DND-41 (cell line): Measurements from ENCODE around the gene PAPPA.

Experiments
- ATAC-seq: fragments of 200-7000 bp; cut with Tn5 transposase; 3 replicates; pipeline ENCODE4 v1.9.1; 2021; ENCODE audit warnings: low read depth; ENCODE audit not compliant: insufficient read depth
- DNase-seq: peaks from one replicate; pipeline ENCODE4 v3.0.0-alpha.2; 2020
- H2AFZ ChIP-seq: 2 replicates; pipeline ENCODE4 v1.6.0; 2012; ENCODE audit warnings: low read depth, low read length
- H3K27ac ChIP-seq: 2 replicates; pipeline ENCODE4 v1.5.1; 2012; ENCODE audit warnings: low read length, inconsistent platforms
- H3K27me3 ChIP-seq: fragments of 200-600 bp; sonication (generic); 2 replicates; pipeline ENCODE4 v1.6.0; 2012; ENCODE audit warnings: low read length, mild to moderate bottlenecking, inconsistent platforms; ENCODE audit not compliant: insufficient read depth, poor library complexity
- H3K36me3 ChIP-seq: 2 replicates; pipeline ENCODE4 v1.5.1; 2012; ENCODE audit warnings: low read length, inconsistent platforms; ENCODE audit not compliant: insufficient read depth
- H3K4me1 ChIP-seq: 2 replicates; pipeline ENCODE4 v1.5.1; 2012; ENCODE audit warnings: mild to moderate bottlenecking, low read length; ENCODE audit not compliant: insufficient read depth
- H3K4me2 ChIP-seq: 2 replicates; pipeline ENCODE4 v1.6.0; 2012; ENCODE audit warnings: mild to moderate bottlenecking, moderate library complexity, low read length, inconsistent platforms; ENCODE audit not compliant: insufficient read depth
- H3K4me3 ChIP-seq, 2 experiments: fragments of 200-600 bp in 1 of 2; shearing (Covaris generic) in 1 of 2; 2 replicates each; pipeline ENCODE4 v1.5.1; 2012 to 2016; ENCODE audit warnings: inconsistent platforms in 2 of 2, low read length in 2 of 2, mild to moderate bottlenecking in 2 of 2, low read depth in 1 of 2, moderate library complexity in 1 of 2
- H3K79me2 ChIP-seq: 2 replicates; pipeline ENCODE4 v1.6.0; 2012; ENCODE audit warnings: low read length, inconsistent platforms; ENCODE audit not compliant: insufficient read depth
- H3K9ac ChIP-seq: 2 replicates; pipeline ENCODE4 v1.6.0; 2012; ENCODE audit warnings: low read depth, mild to moderate bottlenecking, inconsistent platforms, low read length, moderate library complexity
- H3K9me3 ChIP-seq: 2 replicates; pipeline ENCODE4 v1.5.1; 2012; ENCODE audit warnings: low read length, moderate library complexity, mild to moderate bottlenecking, inconsistent platforms; ENCODE audit not compliant: insufficient read depth, severe bottlenecking
- H4K20me1 ChIP-seq: 2 replicates; pipeline ENCODE4 v1.6.0; 2012; ENCODE audit warnings: low read length; ENCODE audit not compliant: insufficient read depth
- EZH2 ChIP-seq: IDR thresholded peaks from 3 replicates; pipeline ENCODE4 v1.6.1; 2012; ENCODE audit warnings: borderline replicate concordance, low read depth, mild to moderate bottlenecking, moderate library complexity, low read length, inconsistent platforms; ENCODE audit not compliant: severe bottlenecking
- TF ChIP-seq, protein P1 (sequence below): IDR thresholded peaks from 2 replicates; pipeline ENCODE4 v1.5.1; 2012; ENCODE audit warnings: borderline replicate concordance, low read length, moderate library complexity, mild to moderate bottlenecking; ENCODE audit not compliant: poor library complexity, severe bottlenecking; ENCODE audit errors: extremely low read depth

Gene PAPPA

DNA sequence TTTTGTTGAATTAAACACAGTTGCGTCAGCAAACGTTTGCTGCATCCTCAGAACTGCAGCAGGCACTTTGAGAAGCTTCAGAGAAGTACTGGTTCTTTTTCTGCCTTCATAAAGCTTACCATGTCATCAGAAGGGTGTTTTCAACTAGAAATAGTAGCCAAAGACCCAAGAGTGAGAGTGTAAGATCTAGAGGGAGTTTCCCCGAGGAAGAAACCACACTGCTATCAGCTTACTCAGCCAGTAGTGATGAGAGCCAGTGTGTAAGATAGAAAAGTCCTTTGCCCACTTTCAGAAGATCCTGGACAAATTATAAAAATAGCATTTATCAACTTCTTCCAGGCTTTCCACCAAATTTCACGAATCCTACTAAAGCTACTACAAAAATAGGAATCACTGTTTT, 154.5 kb downstream of the PAPPA start:
- Histone ChIP-seq H3K9ac (no peak overlapping the region), H4K20me1 (no peaks in the 10 kb centered on the region; the same call in 1 of the 2 replicates), H3K4me2 (no peak overlapping the region), H3K36me3 (no peaks in the 10 kb centered on the region), H3K79me2 (no peaks in the 10 kb centered on the region), H3K27me3 (no peaks in the 10 kb centered on the region), H3K4me3 (no peak overlapping the region), H3K4me1 (no peaks in the 10 kb centered on the region), H3K9me3 (no peaks in the 10 kb centered on the region), H3K27ac (no peak overlapping the region), H2AFZ (no peak overlapping the region)
- TF ChIP-seq EZH2: no peak
- TF ChIP-seq, protein P1, sequence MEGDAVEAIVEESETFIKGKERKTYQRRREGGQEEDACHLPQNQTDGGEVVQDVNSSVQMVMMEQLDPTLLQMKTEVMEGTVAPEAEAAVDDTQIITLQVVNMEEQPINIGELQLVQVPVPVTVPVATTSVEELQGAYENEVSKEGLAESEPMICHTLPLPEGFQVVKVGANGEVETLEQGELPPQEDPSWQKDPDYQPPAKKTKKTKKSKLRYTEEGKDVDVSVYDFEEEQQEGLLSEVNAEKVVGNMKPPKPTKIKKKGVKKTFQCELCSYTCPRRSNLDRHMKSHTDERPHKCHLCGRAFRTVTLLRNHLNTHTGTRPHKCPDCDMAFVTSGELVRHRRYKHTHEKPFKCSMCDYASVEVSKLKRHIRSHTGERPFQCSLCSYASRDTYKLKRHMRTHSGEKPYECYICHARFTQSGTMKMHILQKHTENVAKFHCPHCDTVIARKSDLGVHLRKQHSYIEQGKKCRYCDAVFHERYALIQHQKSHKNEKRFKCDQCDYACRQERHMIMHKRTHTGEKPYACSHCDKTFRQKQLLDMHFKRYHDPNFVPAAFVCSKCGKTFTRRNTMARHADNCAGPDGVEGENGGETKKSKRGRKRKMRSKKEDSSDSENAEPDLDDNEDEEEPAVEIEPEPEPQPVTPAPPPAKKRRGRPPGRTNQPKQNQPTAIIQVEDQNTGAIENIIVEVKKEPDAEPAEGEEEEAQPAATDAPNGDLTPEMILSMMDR: no peak
- DNase-seq: no peak
- ATAC-seq: no peak

DNA sequence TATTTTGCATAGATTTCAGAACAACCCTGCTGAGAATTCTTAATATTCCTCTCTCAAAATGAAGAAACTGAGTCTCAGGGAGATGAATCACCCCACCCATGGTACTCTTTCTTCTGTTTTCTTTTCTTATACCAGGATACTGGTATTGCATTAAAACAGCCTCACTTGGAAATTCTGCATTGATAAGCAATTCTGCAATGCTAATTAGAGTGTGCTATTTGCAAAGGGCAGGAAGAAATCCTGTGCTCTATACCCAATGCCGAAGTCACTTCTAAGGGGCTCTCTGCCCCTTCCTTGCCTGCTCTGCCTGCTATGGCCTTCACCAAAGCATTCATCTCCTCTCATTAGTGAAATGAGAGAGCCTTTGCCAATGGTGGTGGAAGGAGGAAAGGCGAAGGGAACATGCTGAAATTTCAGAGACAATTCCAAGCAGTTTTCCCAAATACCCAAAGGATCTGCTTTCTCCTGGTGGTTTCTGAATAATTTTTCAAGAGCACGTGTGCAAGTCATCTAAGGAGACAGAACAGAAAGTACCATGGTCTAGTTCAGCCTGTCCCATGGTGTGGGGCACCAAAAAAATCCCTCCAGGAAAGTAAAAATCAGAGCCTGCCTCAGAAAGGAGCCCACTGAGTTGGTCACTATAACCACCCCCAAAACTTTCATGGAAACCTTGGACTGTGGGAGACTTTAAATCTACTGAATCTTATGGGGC, 156.5 kb downstream of the PAPPA start:
- Histone ChIP-seq H2AFZ (no peak overlapping the region), H3K27ac (no peak overlapping the region), H3K4me1 (no peaks in the 10 kb centered on the region), H4K20me1 (no peaks in the 10 kb centered on the region; the same call in 1 of the 2 replicates), H3K27me3 (no peaks in the 10 kb centered on the region), H3K4me3 (no peak overlapping the region), H3K4me2 (no peak overlapping the region), H3K36me3 (no peaks in the 10 kb centered on the region), H3K9ac (no peak overlapping the region), H3K79me2 (no peaks in the 10 kb centered on the region), H3K9me3 (no peaks in the 10 kb centered on the region)
- DNase-seq: no peak
- no peak for ATAC-seq
- TF ChIP-seq, protein P1: no peak
- TF ChIP-seq EZH2: no peak

DNA sequence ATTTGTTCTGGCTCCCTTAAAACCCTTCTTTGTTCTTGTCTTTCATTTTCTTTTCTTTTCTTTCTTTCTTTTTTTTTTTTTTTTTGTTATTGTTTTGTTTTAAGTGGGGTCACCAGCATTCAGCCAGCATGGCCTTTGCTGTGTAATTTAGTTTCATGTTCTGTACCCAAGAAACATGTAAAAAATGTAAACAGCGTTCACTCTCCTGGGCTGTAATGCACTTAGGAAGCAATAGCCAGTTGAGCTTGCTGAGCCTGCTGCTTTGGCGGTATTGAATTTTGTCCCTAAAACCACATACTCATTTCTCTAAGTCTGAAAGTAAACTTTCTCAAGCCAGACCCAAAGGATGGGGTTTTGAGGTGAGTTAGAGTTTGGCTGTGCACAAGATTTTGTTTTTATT, 158.6 kb downstream of the PAPPA start:
- no peak overlapping the region for H3K4me3 ChIP-seq
- H3K4me1 ChIP-seq: no peaks in the 10 kb centered on the region
- H3K27ac ChIP-seq: no peak overlapping the region
- H3K27me3 ChIP-seq: no peaks in the 10 kb centered on the region
- no peak overlapping the region for H2AFZ ChIP-seq
- no peak overlapping the region for H3K9ac ChIP-seq
- no peak for DNase-seq
- no peak for ATAC-seq
- no peak overlapping the region for H3K4me2 ChIP-seq
- no peaks in the 10 kb centered on the region for H3K9me3 ChIP-seq
- no peaks in the 10 kb centered on the region for H3K36me3 ChIP-seq
- no peaks in the 10 kb centered on the region for H3K79me2 ChIP-seq
- no peaks in the 10 kb centered on the region; the same call in 1 of the 2 replicates for H4K20me1 ChIP-seq
- no peak for TF ChIP-seq EZH2
- TF ChIP-seq, protein P1: no peak

DNA sequence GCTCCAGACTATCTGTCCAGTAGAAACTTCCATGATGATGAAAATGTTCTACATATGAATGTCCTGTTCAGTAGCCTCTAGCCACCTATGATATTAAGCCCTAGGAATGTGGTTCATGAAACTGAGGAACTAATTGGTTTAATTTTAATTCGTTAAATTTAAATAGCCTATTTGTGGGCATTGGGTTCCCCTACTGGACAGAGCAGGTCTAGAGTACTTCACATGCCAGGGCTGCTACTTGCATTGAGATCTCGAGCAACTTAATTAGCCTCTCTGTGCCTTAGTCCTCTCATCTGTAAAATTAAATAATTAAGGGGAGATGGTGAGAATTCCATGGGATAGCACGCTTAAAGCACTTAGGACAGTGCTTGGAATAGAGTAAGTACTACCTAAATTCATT, 160.0 kb downstream of the PAPPA start:
- H3K36me3 ChIP-seq: no peaks in the 10 kb centered on the region
- no peak overlapping the region for H3K9ac ChIP-seq
- TF ChIP-seq, protein P1: no peak
- no peak for TF ChIP-seq EZH2
- H3K27me3 ChIP-seq: no peaks in the 10 kb centered on the region
- no peak for DNase-seq
- no peak for ATAC-seq
- H3K4me3 ChIP-seq: no peak overlapping the region
- H3K4me1 ChIP-seq: no peaks in the 10 kb centered on the region
- no peak overlapping the region for H2AFZ ChIP-seq
- H4K20me1 ChIP-seq: no peaks in the 10 kb centered on the region; the same call in 1 of the 2 replicates
- H3K79me2 ChIP-seq: no peaks in the 10 kb centered on the region
- H3K4me2 ChIP-seq: no peak overlapping the region
- no peak overlapping the region for H3K27ac ChIP-seq
- H3K9me3 ChIP-seq: no peaks in the 10 kb centered on the region
